ENCODE measurements around the gene PIEZO2.

The PIEZO2 gene

GRCh38 chr18:10878703-10879102 is 270.7 kb downstream of the PIEZO2 start:
- DNase-seq = no peak
- Histone ChIP-seq H3K27me3 (replicated peaks in 2 of 5; ENCODE audit: control insufficient read depth in 4 of 5, insufficient read depth in 5 of 5, low read length in 4 of 5) (no peaks in the 10 kb centered on the region), H3K27ac (ENCODE audit: insufficient read depth in 1 of 2, low read depth in 1 of 2, low read length in 2 of 2, poor library complexity in 1 of 2, severe bottlenecking in 2 of 2) (no peak overlapping the region), H3K4me1 (ENCODE audit: control extremely low read depth in 1 of 4, control insufficient read depth in 4 of 4, insufficient read depth in 4 of 4, low read length in 3 of 4) (no peaks in the 10 kb centered on the region), H3K36me3 (ENCODE audit: control insufficient read depth in 4 of 4, insufficient read depth in 4 of 4, low read length in 3 of 4) (no peaks in the 10 kb centered on the region), H3K9me3 (ENCODE audit: control extremely low read depth in 1 of 5, control insufficient read depth in 4 of 5, insufficient read depth in 2 of 5, low read depth in 1 of 5, low read length in 4 of 5) (peaks cover 0 to 2% (median 0%) of the 10 kb centered on the region in 5 experiments), H3K4me3 (ENCODE audit: control insufficient read depth in 1 of 7, extremely low read depth in 1 of 7, insufficient read depth in 4 of 7, low read depth in 2 of 7, low read length in 6 of 7) (no peak overlapping the region)
- ChIA-PET CTCF (no interaction called here), POLR2A (no interaction called here)
- WGBS (ENCODE audit: insufficient coverage) = 90% methylated on average over 1 of the region's 1 CpG

GRCh38 chr18:10877987-10878386 is 271.4 kb downstream of the PIEZO2 start:
- Histone ChIP-seq H3K36me3 (ENCODE audit: control insufficient read depth in 4 of 4, insufficient read depth in 4 of 4, low read length in 3 of 4) (no peaks in the 10 kb centered on the region), H3K4me3 (ENCODE audit: control insufficient read depth in 1 of 7, extremely low read depth in 1 of 7, insufficient read depth in 4 of 7, low read depth in 2 of 7, low read length in 6 of 7) (no peak overlapping the region), H3K4me1 (ENCODE audit: control extremely low read depth in 1 of 4, control insufficient read depth in 4 of 4, insufficient read depth in 4 of 4, low read length in 3 of 4) (no peaks in the 10 kb centered on the region), H3K27ac (ENCODE audit: insufficient read depth in 1 of 2, low read depth in 1 of 2, low read length in 2 of 2, poor library complexity in 1 of 2, severe bottlenecking in 2 of 2) (no peak overlapping the region), H3K9me3 (ENCODE audit: control extremely low read depth in 1 of 5, control insufficient read depth in 4 of 5, insufficient read depth in 2 of 5, low read depth in 1 of 5, low read length in 4 of 5) (peaks cover 0 to 2% (median 0%) of the 10 kb centered on the region in 5 experiments), H3K27me3 (replicated peaks in 2 of 5; ENCODE audit: control insufficient read depth in 4 of 5, insufficient read depth in 5 of 5, low read length in 4 of 5) (no peaks in the 10 kb centered on the region)
- WGBS (ENCODE audit: insufficient coverage) = 100% methylated on average over 1 of the region's 3 CpGs
- ChIA-PET CTCF (interaction anchor here (0.5 kb wide), 1 partner anchor 90 kb away, joined by 3 read pairs; no protein-coding TSS in a partner anchor), POLR2A (no interaction called here)
- DNase-seq = no peak

DNA sequence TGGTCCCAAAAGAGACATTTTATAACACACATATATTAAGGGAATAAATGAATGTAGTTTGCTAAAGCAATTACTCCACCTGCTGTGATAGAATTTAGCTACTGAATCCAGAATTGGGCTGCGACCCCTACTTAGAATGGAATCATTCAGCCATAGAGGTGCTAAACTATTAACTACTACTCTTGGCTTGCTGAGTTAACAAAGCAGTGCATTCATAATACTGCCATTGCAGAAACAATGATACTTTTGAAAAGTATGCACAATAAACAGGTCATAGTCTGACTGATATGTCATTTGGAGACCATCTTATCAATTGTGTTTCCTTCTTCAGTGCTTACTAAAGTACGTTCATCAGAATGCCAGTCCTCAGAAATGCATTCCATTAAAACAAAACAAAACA is 273.6 kb downstream of the PIEZO2 start:
- 100% methylated on average over 1 of the region's 2 CpGs for WGBS (ENCODE audit: insufficient coverage)
- CTCF ChIA-PET = interaction anchor here (1.3 to 1.7 kb wide), 3 partner anchors 18 to 166 kb away, joined by 3 to 4 read pairs (median 4); no protein-coding TSS in a partner anchor
- POLR2A ChIA-PET = no interaction called here
- Histone ChIP-seq H3K27ac (ENCODE audit: insufficient read depth in 1 of 2, low read depth in 1 of 2, low read length in 2 of 2, poor library complexity in 1 of 2, severe bottlenecking in 2 of 2) (no peak overlapping the region), H3K4me3 (ENCODE audit: control insufficient read depth in 1 of 7, extremely low read depth in 1 of 7, insufficient read depth in 4 of 7, low read depth in 2 of 7, low read length in 6 of 7) (no peak overlapping the region), H3K4me1 (ENCODE audit: control extremely low read depth in 1 of 4, control insufficient read depth in 4 of 4, insufficient read depth in 4 of 4, low read length in 3 of 4) (no peaks in the 10 kb centered on the region), H3K27me3 (replicated peaks in 2 of 5; ENCODE audit: control insufficient read depth in 4 of 5, insufficient read depth in 5 of 5, low read length in 4 of 5) (no peaks in the 10 kb centered on the region), H3K36me3 (ENCODE audit: control insufficient read depth in 4 of 4, insufficient read depth in 4 of 4, low read length in 3 of 4) (no peaks in the 10 kb centered on the region), H3K9me3 (ENCODE audit: control extremely low read depth in 1 of 5, control insufficient read depth in 4 of 5, insufficient read depth in 2 of 5, low read depth in 1 of 5, low read length in 4 of 5) (peaks cover 0 to 2% (median 0%) of the 10 kb centered on the region in 5 experiments)
- DNase-seq = no peak

DNA sequence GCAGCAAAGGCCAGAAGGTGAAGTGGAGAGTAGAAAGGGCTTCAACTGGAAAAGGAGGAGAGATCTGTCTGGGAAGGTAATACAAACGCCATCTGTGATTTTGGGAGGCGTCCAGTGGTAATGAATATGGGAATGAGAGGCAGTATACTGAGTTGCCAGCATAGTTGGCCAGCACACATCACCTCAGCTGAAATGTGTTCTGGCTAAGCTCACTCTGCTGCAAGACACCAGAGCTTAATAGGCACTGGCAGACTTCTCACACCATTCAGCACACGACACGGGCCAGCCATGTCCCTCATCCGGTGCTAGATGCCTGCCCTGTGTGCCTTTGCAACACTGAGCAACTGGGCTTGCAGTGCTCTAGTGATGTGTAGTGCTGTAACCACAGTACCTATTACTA is 277.1 kb downstream of the PIEZO2 start:
- WGBS (ENCODE audit: insufficient coverage) = 97% methylated on average over 4 of the region's 5 CpGs
- POLR2A ChIA-PET = no interaction called here

DNA sequence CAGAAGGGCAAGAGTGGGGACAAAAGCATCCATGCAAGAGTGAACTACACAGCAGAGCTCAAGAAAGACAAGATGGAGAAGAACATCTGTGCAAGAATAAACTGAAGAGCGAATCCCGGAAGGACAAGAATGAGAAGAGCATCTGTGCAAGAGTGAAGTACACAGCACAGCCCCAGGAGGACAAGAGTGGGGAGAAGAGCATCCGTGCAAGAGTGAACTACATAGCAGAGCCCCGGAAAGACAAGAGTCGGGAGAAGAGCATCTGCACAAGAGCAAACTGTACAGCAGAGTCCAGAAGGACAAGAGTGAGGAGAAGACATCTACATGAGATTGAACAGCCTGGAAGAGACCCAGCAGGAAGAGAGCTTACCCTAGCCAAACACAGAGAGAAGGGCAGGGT is 284.6 kb downstream of the PIEZO2 start:
- Histone ChIP-seq H3K27ac (ENCODE audit: insufficient read depth in 1 of 2, low read depth in 1 of 2, low read length in 2 of 2, poor library complexity in 1 of 2, severe bottlenecking in 2 of 2) (no peak overlapping the region), H3K36me3 (ENCODE audit: control insufficient read depth in 4 of 4, insufficient read depth in 4 of 4, low read length in 3 of 4) (no peaks in the 10 kb centered on the region), H3K4me1 (ENCODE audit: control extremely low read depth in 1 of 4, control insufficient read depth in 4 of 4, insufficient read depth in 4 of 4, low read length in 3 of 4) (no peaks in the 10 kb centered on the region), H3K4me3 (ENCODE audit: control insufficient read depth in 1 of 7, extremely low read depth in 1 of 7, insufficient read depth in 4 of 7, low read depth in 2 of 7, low read length in 6 of 7) (no peak overlapping the region), H3K9me3 (ENCODE audit: control extremely low read depth in 1 of 5, control insufficient read depth in 4 of 5, insufficient read depth in 2 of 5, low read depth in 1 of 5, low read length in 4 of 5) (peaks cover 0 to 25% (median 4%) of the 10 kb centered on the region in 5 experiments), H3K27me3 (replicated peaks in 2 of 5; ENCODE audit: control insufficient read depth in 4 of 5, insufficient read depth in 5 of 5, low read length in 4 of 5) (no peaks in the 10 kb centered on the region)
- DNase-seq = no peak
- ChIA-PET POLR2A (no interaction called here), CTCF (interaction anchor here (1.2 kb wide), 1 partner anchor 13 kb away, joined by 4 read pairs; no protein-coding TSS in a partner anchor)
- 96% methylated on average over 5 of the region's 5 CpGs for WGBS (ENCODE audit: insufficient coverage)

More for the DNA sequence above, 277.1 kb downstream of the PIEZO2 start:
- no peaks in the 10 kb centered on the region for H3K36me3 ChIP-seq (ENCODE audit: control insufficient read depth in 4 of 4, insufficient read depth in 4 of 4, low read length in 3 of 4)
- no peaks in the 10 kb centered on the region for H3K4me1 ChIP-seq (ENCODE audit: control extremely low read depth in 1 of 4, control insufficient read depth in 4 of 4, insufficient read depth in 4 of 4, low read length in 3 of 4)
- H3K9me3 ChIP-seq (ENCODE audit: control extremely low read depth in 1 of 5, control insufficient read depth in 4 of 5, insufficient read depth in 2 of 5, low read depth in 1 of 5, low read length in 4 of 5) = peaks cover 0 to 2% (median 0%) of the 10 kb centered on the region in 5 experiments
- DNase-seq = no peak
- H3K27ac ChIP-seq (ENCODE audit: insufficient read depth in 1 of 2, low read depth in 1 of 2, low read length in 2 of 2, poor library complexity in 1 of 2, severe bottlenecking in 2 of 2) = no peak overlapping the region
- no peaks in the 10 kb centered on the region for H3K27me3 ChIP-seq (replicated peaks in 2 of 5; ENCODE audit: control insufficient read depth in 4 of 5, insufficient read depth in 5 of 5, low read length in 4 of 5)
- CTCF ChIA-PET = no interaction called here
- H3K4me3 ChIP-seq (ENCODE audit: control insufficient read depth in 1 of 7, extremely low read depth in 1 of 7, insufficient read depth in 4 of 7, low read depth in 2 of 7, low read length in 6 of 7) = no peak overlapping the region

DNA sequence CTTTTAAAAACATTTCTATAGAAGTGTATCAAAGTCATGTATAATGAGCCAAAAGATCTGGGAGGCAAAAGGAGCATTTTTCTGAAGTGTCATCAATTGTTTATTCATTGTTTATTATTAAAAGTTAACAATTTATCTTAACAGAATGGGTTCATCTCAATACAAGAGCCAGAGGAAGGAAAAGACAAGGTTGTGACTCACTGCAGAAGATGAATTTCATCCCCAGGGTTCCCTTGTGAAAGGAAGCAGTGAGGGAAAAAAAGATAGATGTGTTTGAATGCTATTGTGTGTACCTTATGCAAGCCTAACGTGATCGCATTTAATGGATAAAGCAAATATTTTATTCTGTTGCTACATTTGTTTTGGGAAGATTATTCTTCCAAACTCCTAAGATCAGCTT is 286.3 kb downstream of the PIEZO2 start:
- DNase-seq = no peak
- Histone ChIP-seq H3K27me3 (replicated peaks in 2 of 5; ENCODE audit: control insufficient read depth in 4 of 5, insufficient read depth in 5 of 5, low read length in 4 of 5) (no peaks in the 10 kb centered on the region), H3K4me3 (ENCODE audit: control insufficient read depth in 1 of 7, extremely low read depth in 1 of 7, insufficient read depth in 4 of 7, low read depth in 2 of 7, low read length in 6 of 7) (no peak overlapping the region), H3K9me3 (ENCODE audit: control extremely low read depth in 1 of 5, control insufficient read depth in 4 of 5, insufficient read depth in 2 of 5, low read depth in 1 of 5, low read length in 4 of 5) (peaks cover 0 to 25% (median 4%) of the 10 kb centered on the region in 5 experiments), H3K27ac (ENCODE audit: insufficient read depth in 1 of 2, low read depth in 1 of 2, low read length in 2 of 2, poor library complexity in 1 of 2, severe bottlenecking in 2 of 2) (no peak overlapping the region), H3K36me3 (ENCODE audit: control insufficient read depth in 4 of 4, insufficient read depth in 4 of 4, low read length in 3 of 4) (no peaks in the 10 kb centered on the region), H3K4me1 (ENCODE audit: control extremely low read depth in 1 of 4, control insufficient read depth in 4 of 4, insufficient read depth in 4 of 4, low read length in 3 of 4) (no peaks in the 10 kb centered on the region)
- POLR2A ChIA-PET = no interaction called here
- CTCF ChIA-PET = interaction anchor here (1.2 kb wide), 1 partner anchor 13 kb away, joined by 4 read pairs; no protein-coding TSS in a partner anchor
- 100% methylated on average over 2 of the region's 2 CpGs for WGBS (ENCODE audit: insufficient coverage)

DNA sequence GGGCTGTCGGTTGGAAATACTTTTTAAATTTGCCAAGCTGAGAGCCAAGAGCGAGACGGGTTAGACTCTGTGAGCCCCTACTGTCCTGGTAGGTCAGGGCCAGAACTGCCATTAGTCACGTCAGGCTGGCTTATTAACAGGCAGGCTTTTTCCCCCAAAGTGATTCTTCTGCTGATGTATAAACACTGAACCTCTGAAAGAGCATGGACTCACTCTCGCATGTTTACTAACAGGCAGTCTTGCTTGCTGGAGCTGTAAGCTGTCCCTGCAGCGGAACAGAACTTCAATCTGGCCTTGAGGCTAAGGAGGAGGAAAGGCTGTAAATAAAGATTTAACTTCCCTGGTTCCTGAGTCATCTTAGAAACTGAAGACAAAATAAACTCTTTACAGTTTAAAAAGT is 288.4 kb downstream of the PIEZO2 start:
- Histone ChIP-seq H3K27ac (ENCODE audit: insufficient read depth in 1 of 2, low read depth in 1 of 2, low read length in 2 of 2, poor library complexity in 1 of 2, severe bottlenecking in 2 of 2) (no peak overlapping the region), H3K4me1 (ENCODE audit: control extremely low read depth in 1 of 4, control insufficient read depth in 4 of 4, insufficient read depth in 4 of 4, low read length in 3 of 4) (no peaks in the 10 kb centered on the region), H3K27me3 (replicated peaks in 2 of 5; ENCODE audit: control insufficient read depth in 4 of 5, insufficient read depth in 5 of 5, low read length in 4 of 5) (no peaks in the 10 kb centered on the region), H3K4me3 (ENCODE audit: control insufficient read depth in 1 of 7, extremely low read depth in 1 of 7, insufficient read depth in 4 of 7, low read depth in 2 of 7, low read length in 6 of 7) (no peak overlapping the region), H3K9me3 (ENCODE audit: control extremely low read depth in 1 of 5, control insufficient read depth in 4 of 5, insufficient read depth in 2 of 5, low read depth in 1 of 5, low read length in 4 of 5) (peaks cover 0 to 19% (median 4%) of the 10 kb centered on the region in 5 experiments), H3K36me3 (ENCODE audit: control insufficient read depth in 4 of 4, insufficient read depth in 4 of 4, low read length in 3 of 4) (no peaks in the 10 kb centered on the region)
- WGBS (ENCODE audit: insufficient coverage) = 100% methylated on average over 6 of the region's 6 CpGs
- POLR2A ChIA-PET = no interaction called here
- DNase-seq = no peak
- CTCF ChIA-PET = no interaction called here
